Gastroesophageal sphincter (tissue), 3 donors: ENCODE measurements around the gene SNPH.

Source experiments
- CTCF ChIP-seq, 4 experiments: fragments of 200-600 bp in 2 of 4; fragments of 450-650 bp in 2 of 4; sonication (generic) in 1 of 4; IDR thresholded peaks; one replicate each; pipeline ENCODE4 v1.5.1; 2017 to 2019; ENCODE audit warnings: antibody characterized with exemption in 4 of 4, mild to moderate bottlenecking in 2 of 4, moderate library complexity in 2 of 4
- EP300 ChIP-seq: sonication (generic); formaldehyde crosslinking; IDR thresholded peaks from one replicate; pipeline ENCODE4 v1.6.1; 2017; ENCODE audit warnings: antibody characterized with exemption, mild to moderate bottlenecking

GRCh38 chr20:1266167-1266973 lies at the start of gene SNPH:
- TF ChIP-seq EP300 (no peak), CTCF (IDR thresholded peaks at IDR 0.05) (no peak)
